Astrocyte of the spinal cord (primary cell): Measurements from ENCODE around the gene CHODL.

Experiments used
- DNase-seq: peaks from one replicate; pipeline ENCODE4 v3.0.0; 2011; ENCODE audit warnings: low read depth, low spot score
- H3K4me3 ChIP-seq: 2 replicates; pipeline ENCODE4 v1.5.1; 2011; ENCODE audit warnings: low read depth, mild to moderate bottlenecking, low read length, moderate library complexity
- in situ Hi-C: cut with HindIII; loops from 2 replicates; pipeline ENCODE4 v1.10.0; 2017; ENCODE audit warnings: low sequenced_read_pairs
- TF ChIP-seq, protein P1 (sequence below): IDR thresholded peaks from 2 replicates; pipeline ENCODE4 v1.5.1; 2012; ENCODE audit warnings: low read depth, mild to moderate bottlenecking, low read length, inconsistent platforms

Gene CHODL, protein sequence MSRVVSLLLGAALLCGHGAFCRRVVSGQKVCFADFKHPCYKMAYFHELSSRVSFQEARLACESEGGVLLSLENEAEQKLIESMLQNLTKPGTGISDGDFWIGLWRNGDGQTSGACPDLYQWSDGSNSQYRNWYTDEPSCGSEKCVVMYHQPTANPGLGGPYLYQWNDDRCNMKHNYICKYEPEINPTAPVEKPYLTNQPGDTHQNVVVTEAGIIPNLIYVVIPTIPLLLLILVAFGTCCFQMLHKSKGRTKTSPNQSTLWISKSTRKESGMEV

DNA sequence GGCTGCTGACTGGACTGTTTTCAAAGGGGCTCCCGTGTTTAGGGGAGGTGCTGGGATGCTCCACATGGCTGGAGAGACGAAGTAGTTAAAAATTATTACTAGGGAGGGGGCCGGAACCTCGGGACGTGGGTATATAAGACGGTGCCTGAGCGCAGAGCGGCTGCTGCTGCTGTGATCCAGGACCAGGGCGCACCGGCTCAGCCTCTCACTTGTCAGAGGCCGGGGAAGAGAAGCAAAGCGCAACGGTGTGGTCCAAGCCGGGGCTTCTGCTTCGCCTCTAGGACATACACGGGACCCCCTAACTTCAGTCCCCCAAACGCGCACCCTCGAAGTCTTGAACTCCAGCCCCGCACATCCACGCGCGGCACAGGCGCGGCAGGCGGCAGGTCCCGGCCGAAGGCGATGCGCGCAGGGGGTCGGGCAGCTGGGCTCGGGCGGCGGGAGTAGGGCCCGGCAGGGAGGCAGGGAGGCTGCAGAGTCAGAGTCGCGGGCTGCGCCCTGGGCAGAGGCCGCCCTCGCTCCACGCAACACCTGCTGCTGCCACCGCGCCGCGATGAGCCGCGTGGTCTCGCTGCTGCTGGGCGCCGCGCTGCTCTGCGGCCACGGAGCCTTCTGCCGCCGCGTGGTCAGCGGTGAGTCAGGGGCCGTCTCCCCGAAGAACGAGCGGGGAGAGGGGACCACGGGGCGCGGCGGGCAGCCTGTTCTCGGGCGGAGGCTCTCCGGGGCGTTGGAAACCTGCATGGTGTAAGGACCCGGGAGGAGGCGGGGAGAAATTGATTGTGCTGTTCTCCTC is at the start of gene CHODL:
Gene CHODL (plus strand): TSS at position 163 of the 793 bp plus-strand sequence. CDS start 391 bp downstream, at position 554.
- peak within 1 kb of the TSS; percentile 40 for H3K4me3 ChIP-seq
- peak; percentile 8 for DNase-seq
- in situ Hi-C loops, result no loop called here
- TF ChIP-seq, protein P1, sequence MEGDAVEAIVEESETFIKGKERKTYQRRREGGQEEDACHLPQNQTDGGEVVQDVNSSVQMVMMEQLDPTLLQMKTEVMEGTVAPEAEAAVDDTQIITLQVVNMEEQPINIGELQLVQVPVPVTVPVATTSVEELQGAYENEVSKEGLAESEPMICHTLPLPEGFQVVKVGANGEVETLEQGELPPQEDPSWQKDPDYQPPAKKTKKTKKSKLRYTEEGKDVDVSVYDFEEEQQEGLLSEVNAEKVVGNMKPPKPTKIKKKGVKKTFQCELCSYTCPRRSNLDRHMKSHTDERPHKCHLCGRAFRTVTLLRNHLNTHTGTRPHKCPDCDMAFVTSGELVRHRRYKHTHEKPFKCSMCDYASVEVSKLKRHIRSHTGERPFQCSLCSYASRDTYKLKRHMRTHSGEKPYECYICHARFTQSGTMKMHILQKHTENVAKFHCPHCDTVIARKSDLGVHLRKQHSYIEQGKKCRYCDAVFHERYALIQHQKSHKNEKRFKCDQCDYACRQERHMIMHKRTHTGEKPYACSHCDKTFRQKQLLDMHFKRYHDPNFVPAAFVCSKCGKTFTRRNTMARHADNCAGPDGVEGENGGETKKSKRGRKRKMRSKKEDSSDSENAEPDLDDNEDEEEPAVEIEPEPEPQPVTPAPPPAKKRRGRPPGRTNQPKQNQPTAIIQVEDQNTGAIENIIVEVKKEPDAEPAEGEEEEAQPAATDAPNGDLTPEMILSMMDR, result no peak

DNA sequence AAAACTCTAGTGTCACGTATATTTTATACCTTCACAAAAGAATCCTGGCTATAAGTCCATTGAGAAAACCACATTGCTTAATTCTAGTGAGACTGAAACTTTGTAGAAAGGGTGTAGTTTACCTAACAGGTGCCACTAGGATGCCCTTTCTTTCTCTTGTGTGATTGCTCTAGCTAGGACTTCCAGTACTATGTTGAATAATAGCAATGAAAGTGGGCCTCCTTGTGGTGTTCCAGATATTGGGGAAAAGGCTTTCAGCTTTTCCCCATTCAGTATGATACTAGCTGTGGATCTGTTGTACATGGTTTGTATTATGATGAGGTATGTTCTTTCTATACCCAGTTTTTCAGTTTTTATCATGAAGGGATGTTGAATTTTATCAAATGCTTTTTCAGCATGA is 39.7 kb upstream of the CHODL start:
- DNase-seq, result no peak
- TF ChIP-seq, protein P1, result no peak
- H3K4me3 ChIP-seq, result no peak overlapping the region
- in situ Hi-C loops, result no loop called here

DNA sequence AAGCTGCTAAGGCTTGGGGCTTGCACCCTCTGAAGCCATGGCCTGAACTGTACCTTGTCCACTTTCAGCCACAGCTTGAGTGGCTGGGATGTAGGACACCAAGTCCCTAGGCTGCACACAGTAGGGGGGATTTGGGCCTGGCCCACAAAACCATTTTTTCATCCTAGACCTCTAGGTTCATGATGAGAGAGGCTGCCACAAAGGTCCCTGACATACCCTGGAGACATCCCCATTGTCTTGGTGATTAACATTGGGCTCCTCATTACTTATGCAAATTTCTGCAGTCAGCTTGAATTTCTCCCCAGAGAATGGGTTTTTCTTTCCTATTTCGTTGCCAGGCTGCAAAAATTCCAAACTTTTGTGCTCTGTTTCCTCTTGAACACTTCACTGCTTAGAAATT is 26.3 kb upstream of the CHODL start:
- TF ChIP-seq, protein P1, result no peak
- H3K4me3 ChIP-seq, result no peak overlapping the region
- no peak for DNase-seq
- in situ Hi-C loops, result no loop called here

DNA sequence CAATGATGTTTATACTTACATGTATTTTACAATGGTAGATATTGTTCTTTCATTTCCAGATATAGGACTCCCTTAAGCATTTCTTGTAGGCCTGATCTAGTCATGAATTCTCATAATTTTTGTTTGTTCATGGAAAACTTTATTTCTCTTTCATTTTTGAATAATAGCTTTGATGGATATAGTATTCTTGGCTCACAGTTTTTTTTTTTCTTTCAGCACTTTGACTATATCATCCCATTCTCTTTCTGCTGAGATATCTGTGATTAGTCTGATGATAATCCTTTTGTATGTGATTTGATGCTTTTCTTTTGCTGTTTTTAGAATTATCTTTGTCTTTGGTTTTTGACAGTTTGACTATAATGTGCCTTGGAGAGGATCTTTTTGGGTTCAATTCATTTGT is 24.1 kb upstream of the CHODL start:
- no peak overlapping the region for H3K4me3 ChIP-seq
- TF ChIP-seq, protein P1, result no peak
- in situ Hi-C loops, result no loop called here
- DNase-seq, result no peak

DNA sequence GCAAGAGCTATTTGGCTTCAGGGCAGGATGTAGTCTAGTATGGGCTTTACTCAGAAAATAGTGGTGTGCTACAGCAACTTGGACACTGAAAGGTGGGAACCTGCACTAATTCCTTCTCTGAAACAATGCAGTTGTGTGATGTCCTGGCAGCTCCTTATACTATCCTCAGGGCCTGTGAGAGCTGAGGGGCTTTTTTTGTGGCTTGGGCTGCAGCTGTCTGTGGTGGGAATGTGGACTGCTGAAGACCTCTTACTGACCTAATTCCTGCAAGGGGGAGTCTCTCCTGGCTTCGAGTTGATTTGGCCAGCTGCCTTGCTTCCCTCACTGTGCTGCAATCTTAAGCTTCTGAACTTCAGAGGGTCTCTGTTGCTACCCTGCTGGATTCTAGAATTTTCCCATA is 22.3 kb upstream of the CHODL start:
- in situ Hi-C loops, result no loop called here
- no peak for DNase-seq
- TF ChIP-seq, protein P1, result no peak
- no peak overlapping the region for H3K4me3 ChIP-seq

DNA sequence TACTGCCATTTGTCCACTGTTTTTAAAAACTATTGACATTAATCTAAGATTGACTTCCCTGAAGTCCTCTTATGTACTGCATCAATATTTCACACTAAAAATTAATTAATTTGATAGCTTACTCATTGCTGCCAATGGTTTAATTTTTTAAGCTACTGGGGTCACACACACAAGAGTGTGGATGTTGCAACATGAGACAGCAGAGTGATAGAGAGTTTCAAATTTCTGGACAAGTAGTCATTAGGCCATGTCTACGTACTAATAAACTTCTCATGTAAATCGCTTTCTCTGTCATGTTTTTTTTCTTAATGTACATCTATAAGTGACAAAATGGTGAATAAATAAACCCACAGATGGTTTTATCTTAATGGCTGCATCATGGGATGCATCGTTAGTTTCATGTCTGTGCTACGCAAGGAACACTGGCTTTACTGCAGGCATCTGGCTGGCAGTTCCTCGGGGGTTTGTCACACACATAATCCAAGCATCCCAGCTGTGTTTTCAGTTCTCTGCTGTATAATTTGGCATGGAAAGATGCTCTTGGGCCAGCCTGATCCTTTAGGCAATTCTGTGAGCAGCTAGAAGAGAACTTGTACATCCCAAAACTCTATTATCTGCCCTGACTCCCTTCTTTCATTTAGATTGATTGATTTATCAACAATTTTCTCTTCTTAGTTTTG is 16.4 kb upstream of the CHODL start:
- in situ Hi-C loops, result no loop called here

More for the DNA sequence above, 16.4 kb upstream of the CHODL start:
- no peak overlapping the region for H3K4me3 ChIP-seq
- no peak for DNase-seq
- TF ChIP-seq, protein P1, result no peak
